GM23248 (cell line): ENCODE data around the gene MEIS2.

ENCODE experiments used
- EZH2 ChIP-seq: fragments of 200-600 bp; sonication (generic); IDR thresholded peaks from 2 replicates; pipeline ENCODE4 v1.6.1; 2018; ENCODE audit warnings: antibody characterized with exemption, mild to moderate bottlenecking; ENCODE audit not compliant: insufficient read depth, poor library complexity, severe bottlenecking
- EZH2phosphoT487 ChIP-seq: fragments of 200-600 bp; sonication (generic); IDR thresholded peaks from 2 replicates; pipeline ENCODE4 v1.6.1; 2018; ENCODE audit warnings: antibody characterized with exemption, moderate library complexity, mild to moderate bottlenecking, low read depth; ENCODE audit not compliant: insufficient read depth

GRCh38 chr15:37094915-37095711 lies 5.2 kb downstream of the MEIS2 start:
- TF ChIP-seq EZH2phosphoT487 = no peak
- TF ChIP-seq EZH2 = no peak
